HepG2 (cell line): Measurements from ENCODE around the gene GMPPB. TPM values are rescaled to one million over a fixed set of nuclear protein-coding genes. Genes with fewer than 3 reads are reported as not detected.

Experiments used
- AKNA ChIP-seq: sonication (generic); formaldehyde crosslinking; IDR thresholded peaks from 2 replicates; pipeline ENCODE4 v1.4.0; 2020; ENCODE audit warnings: missing genetic modification reagents, borderline replicate concordance
- ATF4 ChIP-seq, 2 experiments: fragments of 450-650 bp in 1 of 2; sonication (generic) in 1 of 2; formaldehyde crosslinking; IDR thresholded peaks; 2 replicates each; pipeline versions ENCODE4 v1.5.0 to v1.8.0; 2020 to 2022; ENCODE audit warnings: mild to moderate bottlenecking in 1 of 2, missing genetic modification reagents in 1 of 2
- CBX5 ChIP-seq: sonication (generic); formaldehyde crosslinking; IDR thresholded peaks from 2 replicates; pipeline ENCODE4 v1.4.0; 2020; ENCODE audit warnings: missing genetic modification reagents, borderline replicate concordance
- FOSL2 ChIP-seq: sonication (generic); formaldehyde crosslinking; IDR thresholded peaks from 2 replicates; pipeline ENCODE4 v1.4.0; 2020; ENCODE audit warnings: missing genetic modification reagents
- GTF3A ChIP-seq: sonication (generic); formaldehyde crosslinking; conservative IDR thresholded peaks from 2 replicates; pipeline ENCODE4 v1.4.0; 2020; ENCODE audit warnings: mild to moderate bottlenecking, missing genetic modification reagents
- HNF1A ChIP-seq, 2 experiments: sonication (generic) in 1 of 2; formaldehyde crosslinking in 1 of 2; IDR thresholded peaks; 2 replicates each; pipeline versions ENCODE4 v1.4.0 to v1.6.1; 2016 to 2020; ENCODE audit warnings: borderline replicate concordance in 1 of 2, low read depth in 1 of 2, mild to moderate bottlenecking in 1 of 2, missing genetic modification reagents in 1 of 2
- KLF11 ChIP-seq: IDR thresholded peaks from 2 replicates; pipeline ENCODE4 v1.6.1; 2016; ENCODE audit warnings: missing compliant biosample characterization
- MAFK ChIP-seq, 2 experiments: IDR thresholded peaks in 1 of 2; conservative IDR thresholded peaks in 1 of 2; 2 replicates each; pipeline ENCODE4 v1.6.1; 2011; ENCODE audit warnings: improper control_type of control experiment in 2 of 2, low read length in 2 of 2
- SMAD3 ChIP-seq: sonication (generic); formaldehyde crosslinking; IDR thresholded peaks from 2 replicates; pipeline ENCODE4 v1.4.0; 2020; ENCODE audit warnings: missing genetic modification reagents
- ZBTB20 ChIP-seq: sonication (generic); formaldehyde crosslinking; IDR thresholded peaks from 2 replicates; pipeline ENCODE4 v1.8.1; 2023; ENCODE audit warnings: missing genetic modification reagents, low read depth, mild to moderate bottlenecking, borderline replicate concordance
- ZSCAN21 ChIP-seq: sonication (generic); formaldehyde crosslinking; IDR thresholded peaks from 2 replicates; pipeline ENCODE4 v1.8.0; 2022; ENCODE audit warnings: mild to moderate bottlenecking, missing genetic modification reagents, moderate library complexity, borderline replicate concordance
- polyA plus RNA-seq, 8 experiments: library from polyadenylated mRNA; depleted of rRNA in 3 of 8; stranded (reverse) in 7 of 8; unstranded in 1 of 8; fragments of >200 nt; fragmentation: Illumina TruSeq in 4 of 8; extraction: Trizol in 4 of 8; gene quantifications; 2 replicates each; pipeline versions ENCODE4 v1.2.1 to v1.2.3, GENCODE V29; 2011 to 2016; ENCODE audit warnings: low read depth in 4 of 8, missing spikeins in 1 of 8, mixed read lengths in 1 of 8; ENCODE audit not compliant: insufficient read depth in 1 of 8
- total RNA-seq, 5 experiments: library from RNA; depleted of rRNA; stranded (reverse); fragments of >200 nt; fragmentation: Illumina TruSeq; extraction: Trizol; gene quantifications; 2 replicates each; pipeline ENCODE4 v1.2.3, GENCODE V29; 2016; ENCODE audit warnings: low read depth in 1 of 5
- TF ChIP-seq, protein P1 (sequence below): sonication (generic); formaldehyde crosslinking; IDR thresholded peaks from 2 replicates; pipeline ENCODE4 v1.4.0; 2020; ENCODE audit warnings: missing genetic modification reagents, mild to moderate bottlenecking, borderline replicate concordance
- TF ChIP-seq, protein P2 (sequence below): sonication (generic); formaldehyde crosslinking; IDR thresholded peaks from 2 replicates; pipeline ENCODE4 v1.4.0; 2020; ENCODE audit warnings: mild to moderate bottlenecking, missing genetic modification reagents

The GMPPB gene
- total and polyA plus RNA-seq, 2 of the 13 experiments (the other 11 are each of a cell fraction or from before 2014, with no cell fraction given): 6.5 to 23.1 TPM

- TF ChIP-seq AKNA (CRISPR knock-in tag) (no peak), SMAD3 (CRISPR knock-in tag) (no peak), CBX5 (CRISPR knock-in tag) (no peak; the same call in 1 of the 2 replicates), ATF4 (CRISPR knock-in tag; IDR thresholded peaks at IDR 0.05) (peak in 1 of 2 experiments; percentile 53; a peak in 1 of 4 replicates), MAFK (conservative IDR thresholded peaks at IDR 0.05 in 1 of 2, IDR thresholded peaks at IDR 0.05 in 1 of 2; ENCODE audit: low read length in 2 of 2) (no peak), FOSL2 (no peak), GTF3A (no peak), HNF1A (IDR thresholded peaks at IDR 0.05; ENCODE audit: low read depth) (no peak), HNF1A (CRISPR knock-in tag; IDR thresholded peaks at IDR 0.05; ENCODE audit: borderline replicate concordance) (peak; percentile 15), ZSCAN21 (peak; percentile 77), KLF11 (CRISPR knock-in tag) (peak; percentile 91), ZBTB20 (CRISPR knock-in tag) (peak; percentile 60)
- TF ChIP-seq, protein P1, sequence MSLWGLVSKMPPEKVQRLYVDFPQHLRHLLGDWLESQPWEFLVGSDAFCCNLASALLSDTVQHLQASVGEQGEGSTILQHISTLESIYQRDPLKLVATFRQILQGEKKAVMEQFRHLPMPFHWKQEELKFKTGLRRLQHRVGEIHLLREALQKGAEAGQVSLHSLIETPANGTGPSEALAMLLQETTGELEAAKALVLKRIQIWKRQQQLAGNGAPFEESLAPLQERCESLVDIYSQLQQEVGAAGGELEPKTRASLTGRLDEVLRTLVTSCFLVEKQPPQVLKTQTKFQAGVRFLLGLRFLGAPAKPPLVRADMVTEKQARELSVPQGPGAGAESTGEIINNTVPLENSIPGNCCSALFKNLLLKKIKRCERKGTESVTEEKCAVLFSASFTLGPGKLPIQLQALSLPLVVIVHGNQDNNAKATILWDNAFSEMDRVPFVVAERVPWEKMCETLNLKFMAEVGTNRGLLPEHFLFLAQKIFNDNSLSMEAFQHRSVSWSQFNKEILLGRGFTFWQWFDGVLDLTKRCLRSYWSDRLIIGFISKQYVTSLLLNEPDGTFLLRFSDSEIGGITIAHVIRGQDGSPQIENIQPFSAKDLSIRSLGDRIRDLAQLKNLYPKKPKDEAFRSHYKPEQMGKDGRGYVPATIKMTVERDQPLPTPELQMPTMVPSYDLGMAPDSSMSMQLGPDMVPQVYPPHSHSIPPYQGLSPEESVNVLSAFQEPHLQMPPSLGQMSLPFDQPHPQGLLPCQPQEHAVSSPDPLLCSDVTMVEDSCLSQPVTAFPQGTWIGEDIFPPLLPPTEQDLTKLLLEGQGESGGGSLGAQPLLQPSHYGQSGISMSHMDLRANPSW (CRISPR knock-in tag): peak; percentile 82; the same call in 1 of the 2 replicates
- TF ChIP-seq, protein P2, sequence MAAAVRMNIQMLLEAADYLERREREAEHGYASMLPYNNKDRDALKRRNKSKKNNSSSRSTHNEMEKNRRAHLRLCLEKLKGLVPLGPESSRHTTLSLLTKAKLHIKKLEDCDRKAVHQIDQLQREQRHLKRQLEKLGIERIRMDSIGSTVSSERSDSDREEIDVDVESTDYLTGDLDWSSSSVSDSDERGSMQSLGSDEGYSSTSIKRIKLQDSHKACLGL (CRISPR knock-in tag): peak; percentile 55; the same call in 1 of the 2 replicates
Observed at GRCh38 chr3:49673715-49674496, 49.8 kb downstream of the GMPPB start, which contains the start of gene APEH (continued).
